Measurements from ENCODE around the gene RPS2.

RPS2 gene

DNA sequence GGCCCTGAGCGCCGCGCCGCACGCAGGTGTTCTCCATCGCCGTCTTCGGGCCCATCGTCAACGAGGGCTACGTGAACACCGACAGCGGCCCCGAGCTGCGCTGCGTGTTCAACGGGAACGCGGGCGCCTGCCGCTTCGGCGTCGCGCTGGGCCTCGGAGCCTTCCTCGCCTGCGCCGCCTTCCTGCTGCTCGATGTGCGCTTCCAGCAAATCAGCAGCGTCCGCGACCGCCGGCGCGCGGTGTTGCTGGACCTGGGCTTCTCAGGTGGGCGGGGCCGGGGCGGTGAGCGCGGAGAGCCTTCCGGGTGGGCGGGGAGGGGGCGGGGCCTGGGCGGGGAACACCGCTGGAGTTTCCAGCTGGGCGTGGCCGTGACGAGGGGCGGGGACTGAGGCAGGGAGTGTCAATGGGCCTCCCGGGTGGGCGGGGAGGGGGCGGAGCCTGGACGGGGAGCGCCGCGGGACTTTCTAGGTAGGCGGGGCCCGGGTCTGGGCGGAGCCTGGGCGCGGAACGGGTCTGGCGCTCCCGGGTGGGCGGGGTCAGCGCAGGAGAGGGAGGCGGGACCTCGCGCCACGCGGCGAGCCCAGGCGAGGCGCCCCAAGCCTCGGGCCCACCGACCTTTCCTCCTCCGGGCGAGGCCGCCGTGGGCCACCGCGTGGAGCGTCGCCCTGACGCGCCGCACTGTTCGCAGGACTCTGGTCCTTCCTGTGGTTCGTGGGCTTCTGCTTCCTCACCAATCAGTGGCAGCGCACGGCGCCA lies 27.5 kb upstream of the RPS2 start:
- TF ChIP-seq, protein P1, sequence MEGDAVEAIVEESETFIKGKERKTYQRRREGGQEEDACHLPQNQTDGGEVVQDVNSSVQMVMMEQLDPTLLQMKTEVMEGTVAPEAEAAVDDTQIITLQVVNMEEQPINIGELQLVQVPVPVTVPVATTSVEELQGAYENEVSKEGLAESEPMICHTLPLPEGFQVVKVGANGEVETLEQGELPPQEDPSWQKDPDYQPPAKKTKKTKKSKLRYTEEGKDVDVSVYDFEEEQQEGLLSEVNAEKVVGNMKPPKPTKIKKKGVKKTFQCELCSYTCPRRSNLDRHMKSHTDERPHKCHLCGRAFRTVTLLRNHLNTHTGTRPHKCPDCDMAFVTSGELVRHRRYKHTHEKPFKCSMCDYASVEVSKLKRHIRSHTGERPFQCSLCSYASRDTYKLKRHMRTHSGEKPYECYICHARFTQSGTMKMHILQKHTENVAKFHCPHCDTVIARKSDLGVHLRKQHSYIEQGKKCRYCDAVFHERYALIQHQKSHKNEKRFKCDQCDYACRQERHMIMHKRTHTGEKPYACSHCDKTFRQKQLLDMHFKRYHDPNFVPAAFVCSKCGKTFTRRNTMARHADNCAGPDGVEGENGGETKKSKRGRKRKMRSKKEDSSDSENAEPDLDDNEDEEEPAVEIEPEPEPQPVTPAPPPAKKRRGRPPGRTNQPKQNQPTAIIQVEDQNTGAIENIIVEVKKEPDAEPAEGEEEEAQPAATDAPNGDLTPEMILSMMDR (IDR thresholded peaks at IDR 0.05; ENCODE audit: low read depth, low read length) = no peak
- H3K4me3 ChIP-seq (ENCODE audit: low read depth, low read length) = no peak overlapping the region
- DNase-seq (ENCODE audit: low read depth, low spot score) = peak; percentile 91
- in situ Hi-C loops (cut with HindIII; ENCODE audit: low sequenced_read_pairs) = no loop called here

DNA sequence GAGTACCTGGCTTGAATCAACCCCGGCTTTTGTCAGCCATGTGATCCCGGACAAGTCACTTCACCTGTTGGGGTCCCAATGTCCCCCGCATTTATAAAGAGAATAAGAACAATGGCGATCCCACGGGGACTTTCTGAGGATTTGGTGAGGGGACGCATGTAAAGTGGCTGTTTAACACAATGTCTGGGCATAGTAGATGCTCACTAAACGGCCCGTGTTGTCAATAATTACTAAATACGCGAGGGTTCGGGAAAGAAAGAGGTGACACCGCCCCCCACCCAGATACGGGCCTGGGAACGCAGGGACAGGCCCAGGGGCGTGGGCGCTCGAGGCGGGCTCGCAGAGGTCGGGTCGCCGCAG lies 26.9 kb upstream of the RPS2 start:
- no peak for DNase-seq (ENCODE audit: low read depth, low spot score)
- TF ChIP-seq, protein P1 (IDR thresholded peaks at IDR 0.05; ENCODE audit: low read depth, low read length) = no peak
- no peak overlapping the region for H3K4me3 ChIP-seq (ENCODE audit: low read depth, low read length)
- in situ Hi-C loops (cut with HindIII; ENCODE audit: low sequenced_read_pairs) = no loop called here

DNA sequence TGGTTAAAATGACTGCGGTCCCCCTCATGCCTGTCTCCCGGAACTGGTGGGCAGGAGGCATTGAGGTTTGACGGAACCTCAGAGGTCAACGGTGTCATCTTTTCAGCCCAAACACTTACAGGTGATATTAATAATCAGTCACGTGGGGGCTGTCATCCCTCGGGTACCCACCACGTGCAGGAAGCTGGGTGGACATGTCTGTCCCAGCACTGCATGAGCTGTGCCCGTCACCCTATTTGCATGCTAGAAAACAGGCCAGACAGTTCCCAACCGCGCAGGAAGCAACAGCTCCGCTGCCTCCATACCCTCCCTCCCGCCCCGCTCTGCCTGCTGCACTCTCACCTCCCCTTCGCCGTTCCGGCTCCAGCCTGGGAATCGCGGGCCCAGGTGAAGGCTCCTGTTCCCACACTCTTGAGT lies 26.5 kb upstream of the RPS2 start:
- DNase-seq (ENCODE audit: low read depth, low spot score) = no peak
- TF ChIP-seq, protein P1 (IDR thresholded peaks at IDR 0.05; ENCODE audit: low read depth, low read length) = no peak
- in situ Hi-C loops (cut with HindIII; ENCODE audit: low sequenced_read_pairs) = no loop called here
- no peak overlapping the region for H3K4me3 ChIP-seq (ENCODE audit: low read depth, low read length)

DNA sequence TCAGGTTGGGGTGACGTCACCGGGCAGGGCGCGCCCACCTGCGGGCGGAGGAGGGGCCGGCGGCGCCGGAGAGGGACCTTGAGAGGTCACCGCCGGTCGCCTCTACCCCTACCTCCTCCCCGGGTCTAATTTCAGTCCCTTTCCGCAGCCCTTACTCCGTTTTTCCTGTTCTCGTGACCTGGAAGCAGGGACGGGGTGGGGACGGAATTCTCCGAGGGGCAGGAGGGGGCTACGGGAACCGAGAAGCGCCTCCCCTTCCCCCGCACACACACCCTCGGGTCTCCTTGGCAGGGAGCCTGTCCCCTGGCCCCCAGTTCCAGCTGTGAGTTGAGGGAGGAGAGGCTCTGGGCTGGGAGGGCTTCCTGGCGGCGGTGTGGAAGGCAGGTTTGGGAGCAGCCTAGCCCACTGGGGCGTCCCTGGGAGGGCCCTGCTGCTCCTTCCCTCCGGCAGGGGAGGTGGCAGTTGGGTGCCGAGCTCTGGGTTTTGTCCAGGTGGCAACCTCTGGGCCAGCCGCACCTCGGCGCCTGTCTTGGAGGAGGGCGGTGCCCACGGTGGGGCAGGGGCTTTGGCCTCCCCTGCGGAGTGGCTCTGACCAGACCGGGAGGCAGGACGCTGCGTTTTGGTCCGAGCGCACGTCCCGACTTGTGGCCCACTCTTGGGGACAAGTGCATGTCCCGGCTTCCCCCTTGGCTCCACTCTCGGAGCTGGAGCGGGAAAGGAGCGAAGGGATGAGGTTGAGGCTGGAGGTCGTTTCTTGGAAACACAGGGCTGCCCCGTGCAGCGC lies 25.9 kb upstream of the RPS2 start:
- TF ChIP-seq, protein P1 (IDR thresholded peaks at IDR 0.05; ENCODE audit: low read depth, low read length) = no peak
- in situ Hi-C loops (cut with HindIII; ENCODE audit: low sequenced_read_pairs) = no loop called here
- DNase-seq (ENCODE audit: low read depth, low spot score) = no peak
- no peak overlapping the region for H3K4me3 ChIP-seq (ENCODE audit: low read depth, low read length)

DNA sequence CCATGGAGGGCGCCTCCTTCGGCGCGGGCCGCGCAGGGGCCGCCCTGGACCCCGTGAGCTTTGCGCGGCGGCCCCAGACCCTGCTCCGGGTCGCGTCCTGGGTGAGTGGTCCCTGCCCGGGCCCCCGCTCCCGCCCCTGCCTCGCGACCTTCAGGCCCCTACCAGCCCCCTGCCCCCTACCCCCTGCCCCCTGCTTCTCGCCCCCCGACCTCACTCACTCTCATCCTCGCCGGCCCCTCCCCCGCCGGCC lies 25.4 kb upstream of the RPS2 start:
- H3K4me3 ChIP-seq (ENCODE audit: low read depth, low read length) = no peak overlapping the region
- TF ChIP-seq, protein P1 (IDR thresholded peaks at IDR 0.05; ENCODE audit: low read depth, low read length) = no peak
- DNase-seq (ENCODE audit: low read depth, low spot score) = no peak
- in situ Hi-C loops (cut with HindIII; ENCODE audit: low sequenced_read_pairs) = no loop called here

DNA sequence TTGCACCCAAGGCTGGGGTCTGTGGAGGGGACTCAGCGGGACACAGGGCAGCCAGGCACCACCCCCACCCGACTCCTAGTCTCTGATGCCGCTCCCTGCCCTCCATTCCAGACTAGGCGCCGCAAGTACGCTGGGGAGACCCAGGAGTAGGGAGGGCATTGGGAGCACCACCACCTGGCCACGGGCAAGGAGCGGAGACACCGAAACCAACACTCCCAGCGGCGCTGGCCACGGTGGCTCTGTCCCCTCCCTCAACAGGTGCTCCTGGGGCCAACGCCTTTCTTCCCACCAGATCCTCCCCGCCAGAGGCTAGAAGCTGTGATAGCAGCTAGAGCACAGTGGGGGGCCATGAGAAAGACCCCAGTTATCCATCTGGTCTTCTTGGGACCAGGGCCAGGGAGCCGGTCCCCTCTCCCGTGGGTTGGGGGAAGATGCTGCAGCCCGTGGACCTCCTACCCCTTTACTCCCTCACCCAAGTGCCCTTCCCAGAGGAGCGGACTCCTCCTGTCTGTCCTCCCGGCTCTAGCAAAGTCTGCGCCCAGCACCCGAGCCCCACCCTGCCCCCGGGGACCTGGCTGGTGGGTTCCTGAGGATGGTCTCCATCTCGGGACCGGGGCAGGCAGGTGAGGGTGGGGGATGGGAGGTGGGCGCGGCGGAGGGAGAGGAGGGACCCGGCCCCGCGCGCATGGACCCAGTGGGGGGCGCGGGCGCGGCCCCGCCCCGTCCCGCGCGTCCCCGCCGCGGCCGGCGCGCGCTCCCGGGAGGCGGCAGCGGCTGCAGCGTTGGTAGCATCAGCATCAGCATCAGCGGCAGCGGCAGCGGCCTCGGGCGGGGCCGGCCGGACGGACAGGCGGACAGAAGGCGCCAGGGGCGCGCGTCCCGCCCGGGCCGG lies 24.8 kb upstream of the RPS2 start, which contains the start of gene SYNGR3:
TSS of gene SYNGR3 (plus strand) at position 762 of the 892 bp plus-strand sequence. CDS start 133 bp downstream, outside the sequence.
- in situ Hi-C loops (cut with HindIII; ENCODE audit: low sequenced_read_pairs) = no loop called here
- no peak for DNase-seq (ENCODE audit: low read depth, low spot score)
- no peak within 1 kb of the TSS for H3K4me3 ChIP-seq (ENCODE audit: low read depth, low read length)
- TF ChIP-seq, protein P1 (IDR thresholded peaks at IDR 0.05; ENCODE audit: low read depth, low read length) = no peak

All from astrocyte of the spinal cord (primary cell).